Osteocyte (in vitro differentiated cells): Measurements from ENCODE around the gene ATP4A. TPM values are rescaled to one million over a fixed set of nuclear protein-coding genes. Genes with fewer than 3 reads are reported as not detected.

Experiments used
- DNase-seq: peaks from one replicate; pipeline ENCODE4 v3.0.0; 2021; ENCODE audit warnings: mixed read lengths; ENCODE audit not compliant: unreplicated experiment; ENCODE audit errors: extremely low spot score
- H3K27ac Mint-ChIP-seq: one replicate; pipeline ENCODE4 v1.8.0; 2021; ENCODE audit warnings: mild to moderate bottlenecking, mixed read lengths; ENCODE audit not compliant: unreplicated experiment
- H3K27me3 Mint-ChIP-seq: one replicate; pipeline ENCODE4 v1.8.0; 2021; ENCODE audit warnings: mixed read lengths; ENCODE audit not compliant: unreplicated experiment
- H3K36me3 Mint-ChIP-seq: one replicate; pipeline ENCODE4 v1.8.0; 2021; ENCODE audit warnings: mixed read lengths; ENCODE audit not compliant: unreplicated experiment
- H3K4me1 Mint-ChIP-seq: one replicate; pipeline ENCODE4 v1.8.0; 2021; ENCODE audit warnings: mixed read lengths; ENCODE audit not compliant: unreplicated experiment
- H3K4me3 Mint-ChIP-seq: one replicate; pipeline ENCODE4 v1.8.0; 2021; ENCODE audit warnings: mild to moderate bottlenecking, moderate library complexity, mixed read lengths; ENCODE audit not compliant: unreplicated experiment
- H3K9me3 Mint-ChIP-seq: one replicate; pipeline ENCODE4 v1.8.0; 2021; ENCODE audit warnings: mixed read lengths; ENCODE audit not compliant: unreplicated experiment
- CTCF ChIP-seq: fragments of 200-600 bp; sonication (generic); IDR thresholded peaks from 2 replicates; pipeline ENCODE4 v1.5.0; 2021; ENCODE audit warnings: antibody characterized with exemption, mild to moderate bottlenecking, moderate library complexity
- total RNA-seq: library from RNA; stranded (reverse); gene quantifications from 2 replicates; pipeline ENCODE4 v1.2.1, GENCODE V29; 2021

Gene ATP4A
- total RNA-seq, 1 donor from 2014 or later: not detected

- Mint-ChIP-seq H3K27ac (no peak overlapping the region), H3K4me1 (no peaks in the 10 kb centered on the region), H3K9me3 (no peaks in the 10 kb centered on the region), H3K36me3 (no peaks in the 10 kb centered on the region), H3K27me3 (peaks cover 7% of the 10 kb centered on the region), H3K4me3 (no peak overlapping the region)
- TF ChIP-seq CTCF: no peak
- no peak for DNase-seq
Measured at GRCh38 chr19:35529241-35530218, 33.9 kb downstream of the ATP4A start.

- Mint-ChIP-seq H3K27ac (no peak within 1 kb of the TSS), H3K27me3 (peaks cover 12% of the 10 kb centered on the region), H3K9me3 (no peaks in the 10 kb centered on the region), H3K4me1 (no peaks in the 10 kb centered on the region), H3K4me3 (no peak within 1 kb of the TSS), H3K36me3 (no peaks in the 10 kb centered on the region)
- TF ChIP-seq CTCF: no peak
- no peak for DNase-seq
Measured at GRCh38 chr19:35528218-35529038, 35.0 kb downstream of the ATP4A start, which contains the start of gene SBSN. Gene SBSN, minus strand, starts transcription at chr19:35528311. Its CDS starts 30 bp downstream, at chr19:35528281.

- Mint-ChIP-seq H3K27me3 (peaks cover 7% of the 10 kb centered on the region), H3K4me3 (no peak overlapping the region), H3K4me1 (no peaks in the 10 kb centered on the region), H3K36me3 (no peaks in the 10 kb centered on the region), H3K9me3 (no peaks in the 10 kb centered on the region), H3K27ac (no peak overlapping the region)
- no peak for TF ChIP-seq CTCF
- DNase-seq: no peak
Measured at GRCh38 chr19:35525873-35526272, 37.6 kb downstream of the ATP4A start.

GRCh38 chr19:35524181-35524837, 39.1 kb downstream of the ATP4A start:
- no peak for TF ChIP-seq CTCF
- DNase-seq: no peak
- Mint-ChIP-seq H3K4me1 (peaks cover 2% of the 10 kb centered on the region), H3K27ac (no peak overlapping the region), H3K27me3 (peaks cover 7% of the 10 kb centered on the region), H3K36me3 (no peaks in the 10 kb centered on the region), H3K9me3 (no peaks in the 10 kb centered on the region), H3K4me3 (no peak overlapping the region)
